NCI-H2081 (cell line): ENCODE results near the gene DNAH6.

ENCODE experiments used
- DNase-seq, 2 experiments: peaks; one replicate each; lab custom pipeline; 2025; lab: John Stamatoyannopoulos, UW

DNAH6 gene

DNA sequence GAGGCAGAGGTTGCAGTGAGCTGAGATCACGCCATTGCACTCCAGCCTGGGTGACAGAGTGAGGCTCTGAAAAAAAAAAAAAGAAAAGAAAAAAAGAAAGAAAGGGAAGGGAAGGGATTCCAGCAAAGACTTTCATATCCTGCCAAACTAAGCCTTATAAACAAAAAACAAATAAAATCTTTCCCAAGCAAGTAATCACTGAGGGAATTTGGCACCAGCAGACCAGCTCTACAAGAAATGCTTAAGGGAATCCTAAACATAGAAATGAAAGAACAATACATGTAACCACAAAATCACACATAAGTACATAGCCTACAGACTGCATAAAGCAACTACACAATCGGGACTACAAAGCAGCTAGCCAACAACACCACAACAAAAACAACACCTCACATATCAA lies 285.5 kb downstream of the DNAH6 start:
- DNase-seq = no peak

DNA sequence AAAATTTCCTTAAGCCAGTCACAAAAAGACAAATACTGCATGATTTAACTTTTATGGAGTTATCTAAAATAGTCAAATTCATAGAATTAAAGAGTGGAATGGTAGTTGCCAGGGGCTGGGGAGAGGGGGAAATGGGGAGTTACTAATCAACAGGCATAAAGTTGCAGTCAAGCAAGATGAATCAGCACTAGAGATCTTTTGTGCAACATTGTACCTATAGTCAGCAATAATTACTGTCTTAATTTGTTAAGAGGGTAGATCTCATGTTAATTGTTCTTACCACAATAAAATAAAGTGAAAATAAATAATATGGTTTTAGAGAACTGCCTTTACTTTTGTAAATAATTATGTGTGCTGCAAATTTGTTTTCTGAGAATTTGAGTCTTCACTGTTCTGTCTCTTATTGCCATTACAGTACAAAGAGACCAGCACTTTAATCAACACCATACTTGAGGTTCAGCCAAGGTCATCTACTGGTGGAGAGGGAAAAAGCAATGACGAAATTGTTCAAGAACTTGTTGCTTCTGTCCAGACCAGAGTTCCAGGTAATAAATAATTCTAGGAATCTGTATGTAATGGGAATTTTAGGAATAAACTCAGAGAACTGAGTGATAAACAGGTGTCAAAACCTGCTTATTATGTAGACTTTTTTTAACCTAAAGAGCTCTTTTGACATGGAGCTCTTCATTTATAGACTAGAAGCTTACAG lies 289.1 kb downstream of the DNAH6 start:
- DNase-seq = no peak

DNA sequence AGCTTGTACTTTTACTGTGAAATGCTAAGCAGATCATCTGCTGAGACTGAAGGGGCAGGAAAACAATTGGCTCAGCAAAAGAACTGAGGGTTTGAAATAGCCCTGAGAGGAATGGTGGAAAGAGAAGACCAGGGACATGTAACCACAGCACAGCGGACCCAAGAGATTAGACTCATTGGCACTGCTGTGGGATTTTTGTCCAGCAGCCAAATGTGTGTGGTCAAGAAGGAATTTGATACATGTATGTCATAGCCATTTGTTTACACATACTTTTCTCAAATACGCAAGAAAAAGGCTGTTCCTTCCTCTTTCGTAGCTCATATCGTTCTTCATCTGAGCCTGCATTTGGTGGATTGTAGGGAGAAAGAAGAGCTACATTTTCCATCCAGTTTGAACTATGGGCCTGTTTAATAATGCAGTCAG lies 290.8 kb downstream of the DNAH6 start:
- no peak for DNase-seq

DNA sequence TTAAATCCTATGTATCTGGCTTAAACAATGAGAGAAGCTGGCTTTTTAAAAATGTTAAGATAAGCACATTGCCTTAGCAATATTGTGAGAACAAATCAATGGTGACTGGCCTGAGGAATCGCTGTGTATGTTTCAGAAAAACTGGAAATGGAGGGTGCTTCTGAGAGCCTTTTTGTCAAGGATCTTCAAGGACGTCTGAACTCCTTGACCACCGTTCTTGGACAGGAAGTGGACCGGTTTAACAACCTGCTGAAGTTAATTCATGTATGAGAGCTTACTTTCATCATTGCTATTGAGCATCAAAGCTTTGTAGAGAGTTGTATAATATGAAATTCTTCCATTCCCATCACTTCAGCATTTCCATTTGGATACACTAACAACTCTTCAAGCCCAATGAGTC lies 292.0 kb downstream of the DNAH6 start:
- DNase-seq = no peak

DNA sequence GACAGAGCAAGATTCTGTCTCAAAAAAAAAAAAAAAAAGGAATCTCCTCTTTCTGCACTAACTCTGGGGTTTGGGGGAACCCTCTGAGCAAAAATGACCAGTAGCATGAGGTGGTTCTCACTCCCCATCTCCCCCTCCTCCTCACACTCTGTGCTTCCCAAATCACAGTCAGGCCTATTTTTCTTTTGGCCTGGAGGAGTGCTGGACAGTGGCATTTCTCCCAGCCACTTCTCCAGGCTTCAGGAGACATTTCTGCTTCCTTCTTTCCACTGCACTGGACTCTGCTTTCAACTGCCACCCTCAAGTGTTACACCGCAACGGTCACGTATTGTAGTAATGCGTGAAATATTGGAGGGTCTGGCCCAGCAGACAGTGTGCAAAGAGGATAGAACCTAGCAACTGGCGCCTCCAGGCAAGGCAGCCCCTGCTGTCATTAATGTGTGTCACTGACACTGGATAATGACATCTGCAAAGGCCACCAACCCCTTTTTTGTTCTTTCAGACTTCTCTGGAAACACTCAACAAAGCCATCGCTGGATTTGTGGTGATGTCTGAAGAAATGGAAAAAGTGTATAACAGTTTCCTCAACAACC lies 295.6 kb downstream of the DNAH6 start:
- DNase-seq = no peak

DNA sequence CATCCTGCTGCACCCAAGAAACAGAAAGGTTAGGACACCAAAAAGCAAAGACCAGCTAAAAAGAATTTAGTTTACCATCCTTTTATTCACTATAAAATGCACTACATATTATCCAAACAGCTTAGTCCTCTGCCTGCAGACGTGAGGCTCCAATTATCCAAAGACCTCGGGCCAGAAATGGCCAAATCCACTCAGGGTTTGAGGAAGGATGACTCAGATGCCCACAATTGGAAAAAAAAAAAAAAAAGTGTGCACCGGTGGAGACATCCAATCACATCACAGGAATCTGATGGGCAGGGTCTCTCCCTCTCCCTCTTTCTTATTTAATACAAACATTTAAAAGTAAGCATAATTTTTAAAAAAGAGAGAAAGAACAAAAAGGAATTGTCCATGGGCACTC lies 298.8 kb downstream of the DNAH6 start:
- no peak for DNase-seq

DNA sequence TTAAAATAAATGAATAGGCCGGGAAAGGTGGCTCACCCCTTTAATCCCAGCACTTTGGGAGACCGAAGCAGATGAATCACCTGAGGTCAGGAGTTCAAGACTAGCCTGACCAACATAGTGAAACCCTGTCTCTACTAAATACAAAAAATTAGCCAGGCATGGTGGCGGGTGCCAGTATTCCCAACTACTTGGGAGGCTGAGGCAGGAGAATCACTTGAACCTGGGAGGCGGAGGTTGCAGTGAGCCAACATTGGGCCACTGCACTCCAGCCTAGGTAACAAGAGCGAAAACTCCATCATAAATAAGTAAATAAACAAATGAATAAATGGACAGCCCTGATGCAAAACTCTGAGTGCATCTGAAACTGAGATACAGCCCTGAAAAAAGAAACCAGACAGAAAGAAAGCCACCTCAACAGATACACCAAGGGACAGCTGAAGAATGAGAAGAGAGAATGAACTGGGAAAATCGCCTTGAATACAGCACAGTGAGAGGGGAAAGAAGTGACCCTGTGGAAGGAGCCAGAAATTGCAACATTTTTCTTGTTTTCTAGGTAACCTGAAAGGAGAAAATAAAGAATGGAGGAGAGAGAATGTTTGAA lies 300.2 kb downstream of the DNAH6 start:
- no peak for DNase-seq

DNA sequence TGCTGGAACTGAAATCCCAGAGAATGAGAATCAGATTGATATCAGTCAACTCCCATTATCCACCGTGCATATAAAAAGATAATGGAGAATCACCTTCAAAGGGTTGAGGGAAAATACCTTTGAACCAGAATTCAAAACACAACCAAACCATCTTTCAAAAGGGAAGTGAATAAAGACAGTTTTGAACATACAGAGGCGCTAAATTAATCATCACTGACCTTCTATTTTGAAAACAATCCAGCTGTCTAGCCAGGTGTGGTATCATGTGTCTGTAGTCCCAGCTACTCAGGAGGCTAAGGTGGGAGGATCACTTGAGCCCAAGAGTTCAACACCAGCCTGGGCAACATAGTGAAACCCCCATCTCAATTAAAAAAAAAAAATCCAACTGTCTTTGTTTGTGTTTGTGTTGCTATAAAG lies 300.9 kb downstream of the DNAH6 start:
- DNase-seq = no peak

GRCh38 chr2:84821806-84822205 lies 305.5 kb downstream of the DNAH6 start:
- DNase-seq = no peak

DNA sequence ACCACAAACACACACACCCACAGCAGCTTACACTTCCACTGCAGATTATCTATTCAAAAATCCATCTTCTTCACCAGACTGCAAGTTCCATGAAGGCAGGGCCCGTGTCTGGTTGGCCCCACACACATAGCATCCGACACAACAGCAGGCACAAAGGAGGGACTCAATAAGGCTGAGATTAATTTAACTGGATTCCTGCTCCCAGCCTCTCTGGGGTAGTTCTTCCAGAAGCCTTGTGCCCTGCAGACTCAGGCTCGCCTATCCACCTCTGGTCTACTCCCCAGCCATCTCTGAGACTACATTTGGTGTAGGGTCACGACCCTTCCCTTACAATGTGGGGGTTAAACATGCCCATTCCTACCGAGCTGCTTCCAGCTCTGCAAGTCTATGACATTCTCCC lies 306.9 kb downstream of the DNAH6 start:
- DNase-seq = no peak

- no peak for DNase-seq
Measured at GRCh38 chr2:84823788-84824187, 307.5 kb downstream of the DNAH6 start.

DNA sequence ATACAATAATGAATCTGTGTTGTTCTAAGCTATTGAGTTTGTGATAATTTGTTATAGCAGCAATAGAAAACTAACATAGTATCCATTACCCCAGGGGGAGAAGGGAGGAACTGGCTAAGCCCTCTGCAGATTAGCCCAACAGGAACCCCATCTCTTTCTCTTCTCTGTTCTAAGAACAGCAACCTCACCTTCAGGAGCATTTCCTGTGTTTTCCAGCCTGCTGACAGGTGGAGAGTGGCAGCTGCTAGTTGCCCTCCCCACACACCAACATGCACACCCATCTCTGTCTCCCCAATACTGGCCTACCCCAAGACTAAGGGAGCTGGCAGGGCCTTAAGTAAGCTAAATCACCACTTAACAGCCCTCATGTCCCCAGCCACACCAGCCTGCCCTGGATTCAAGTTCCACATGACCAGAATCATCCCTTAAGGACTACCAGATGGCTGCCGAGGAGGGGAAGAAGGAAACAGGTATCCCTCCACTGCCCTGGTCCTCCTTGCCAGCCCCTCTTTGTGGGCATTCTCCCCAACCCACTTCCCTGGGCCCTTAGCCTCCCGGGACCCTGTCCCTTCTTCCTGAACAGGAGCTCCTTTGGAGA lies 311.8 kb downstream of the DNAH6 start:
- DNase-seq = no peak

- no peak for DNase-seq
Measured at GRCh38 chr2:84829693-84830092, 313.4 kb downstream of the DNAH6 start.

- DNase-seq = no peak
Measured at GRCh38 chr2:84830095-84830494, 313.8 kb downstream of the DNAH6 start.

DNA sequence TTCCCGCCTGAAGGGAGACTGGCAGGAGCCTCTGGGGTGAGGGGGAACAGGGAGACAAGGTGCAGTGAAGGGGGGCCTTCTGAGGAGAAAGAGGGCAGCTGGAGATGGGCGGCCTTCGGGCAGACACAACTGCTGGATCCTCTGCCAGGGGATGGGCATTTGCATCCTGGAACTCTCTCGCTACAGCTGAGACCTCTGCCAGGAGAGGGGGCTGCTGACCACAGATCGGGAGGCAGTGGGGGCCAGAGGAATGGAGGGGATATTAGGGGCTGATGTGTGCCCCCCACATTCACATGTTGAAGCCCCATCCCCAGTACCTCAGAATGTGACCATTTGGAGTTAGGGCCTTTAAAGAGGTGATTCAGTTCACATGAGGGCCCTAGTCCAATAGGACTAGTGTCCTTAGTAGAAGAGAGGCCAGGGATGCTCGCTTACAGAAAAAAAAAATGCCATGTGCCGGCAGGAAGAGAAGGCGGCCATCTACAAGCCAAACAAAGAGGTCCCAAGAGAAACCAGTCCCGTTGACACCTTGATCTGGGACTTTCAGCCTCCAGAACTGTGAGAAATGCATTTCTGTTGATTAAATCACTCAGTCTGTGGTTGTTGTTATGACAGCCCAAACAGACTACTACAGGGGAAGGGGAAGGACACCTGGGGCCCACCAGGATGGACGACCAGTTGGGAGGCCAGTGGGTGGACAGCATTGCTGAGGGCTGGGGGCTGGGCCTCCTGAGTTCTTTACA lies 314.6 kb downstream of the DNAH6 start:
- DNase-seq = no peak

- DNase-seq = no peak
Measured at GRCh38 chr2:84832772-84833461, 316.6 kb downstream of the DNAH6 start.

DNA sequence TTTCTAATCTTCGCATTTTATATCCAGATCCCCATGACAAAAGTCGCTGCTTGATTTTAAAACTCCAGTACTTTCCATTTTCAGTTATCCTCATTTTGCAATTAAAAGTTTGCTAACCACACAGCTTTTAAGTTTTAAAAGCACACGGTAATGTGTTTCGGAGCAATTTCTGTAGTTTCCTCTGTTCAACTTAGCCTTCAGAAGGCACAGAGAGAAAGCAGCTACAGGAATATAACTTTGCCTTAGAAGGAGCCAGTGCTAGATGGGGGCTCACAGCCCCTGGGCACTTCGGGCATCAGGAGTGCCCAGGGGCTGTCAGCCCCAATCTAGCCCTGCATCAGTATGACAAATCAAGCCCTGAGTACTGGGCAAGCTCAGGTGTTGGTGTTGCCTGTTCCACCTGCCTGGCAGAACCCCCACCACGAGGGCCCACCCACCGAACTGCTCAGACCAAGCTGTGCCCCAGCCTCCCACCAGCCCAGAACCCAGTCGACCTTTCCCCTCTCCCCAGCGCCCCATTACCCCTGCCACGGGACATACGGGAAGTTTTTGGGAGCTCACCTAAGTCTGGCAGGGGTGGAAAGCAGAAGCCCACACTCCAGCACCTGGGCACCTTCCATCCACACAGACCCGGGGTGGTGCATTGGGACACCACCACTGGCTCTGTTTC lies 317.3 kb downstream of the DNAH6 start:
- no peak for DNase-seq

DNA sequence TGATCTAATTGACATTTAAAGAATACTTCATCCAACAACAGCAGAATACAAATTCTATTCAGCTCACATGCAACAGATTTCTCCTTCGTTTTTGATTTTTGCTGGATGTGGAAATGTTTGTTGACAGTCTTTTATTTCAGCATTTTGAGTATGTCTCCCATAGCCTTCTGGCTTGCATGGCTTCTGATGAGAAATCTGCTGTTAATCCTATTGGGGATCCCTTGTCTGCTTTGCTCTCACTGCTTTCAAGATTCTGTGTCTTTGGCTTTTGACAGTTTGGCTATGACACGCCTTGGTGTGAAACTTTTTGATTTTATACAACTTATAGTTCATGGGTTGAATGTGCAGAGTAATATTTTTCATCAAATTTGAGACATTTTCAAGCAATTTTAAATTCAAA lies 319.9 kb downstream of the DNAH6 start:
- DNase-seq = no peak

- no peak for DNase-seq
Measured at GRCh38 chr2:84838434-84839145, 322.3 kb downstream of the DNAH6 start.

GRCh38 chr2:84839851-84840250 lies 323.6 kb downstream of the DNAH6 start:
- DNase-seq = no peak

DNA sequence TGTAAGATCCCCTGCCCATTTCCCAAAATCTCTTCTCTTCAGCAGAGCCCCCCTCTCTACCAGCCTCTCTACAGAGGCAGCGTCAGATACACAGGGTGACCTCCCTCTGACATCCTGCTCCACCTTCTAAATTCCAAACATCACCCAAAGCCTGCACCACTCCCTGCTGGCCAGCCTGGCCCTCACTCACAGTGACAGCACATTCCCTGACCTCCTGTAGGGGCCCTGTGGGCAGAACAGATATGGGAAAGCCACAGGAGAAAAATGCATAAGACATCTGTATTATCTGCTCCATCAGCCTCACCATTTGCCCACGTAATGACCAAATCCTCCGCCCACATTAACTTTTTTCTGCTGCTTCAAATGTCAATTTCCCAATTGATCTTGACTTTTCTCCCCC lies 324.0 kb downstream of the DNAH6 start:
- DNase-seq = no peak
